Measurements from ENCODE around the gene SMPD2.

- TF ChIP-seq GABPA (tag; conservative IDR thresholded peaks at IDR 0.05; ENCODE audit: low read depth) (no peak), TSC22D4 (tag; IDR thresholded peaks at IDR 0.05) (no peak), JUNB (CRISPR knock-in tag; conservative IDR thresholded peaks at IDR 0.05) (no peak), ZNF589 (CRISPR knock-in tag; IDR thresholded peaks at IDR 0.05; ENCODE audit: low read depth) (no peak), U2AF1 (optimal IDR thresholded peaks at IDR 0.05; ENCODE audit: low read depth, low read length) (no peak), ZNF184 (CRISPR knock-in tag; IDR thresholded peaks at IDR 0.05) (no peak), ZZZ3 (IDR thresholded peaks at IDR 0.05) (no peak), ZNF766 (CRISPR knock-in tag; conservative IDR thresholded peaks at IDR 0.05) (no peak), TCF7L2 (IDR thresholded peaks at IDR 0.05; ENCODE audit: low read depth, low read length) (no peak), NCOA2 (IDR thresholded peaks at IDR 0.05; ENCODE audit: partially characterized antibody in 2 of 2) (no peak)
- TF ChIP-seq, protein P1, sequence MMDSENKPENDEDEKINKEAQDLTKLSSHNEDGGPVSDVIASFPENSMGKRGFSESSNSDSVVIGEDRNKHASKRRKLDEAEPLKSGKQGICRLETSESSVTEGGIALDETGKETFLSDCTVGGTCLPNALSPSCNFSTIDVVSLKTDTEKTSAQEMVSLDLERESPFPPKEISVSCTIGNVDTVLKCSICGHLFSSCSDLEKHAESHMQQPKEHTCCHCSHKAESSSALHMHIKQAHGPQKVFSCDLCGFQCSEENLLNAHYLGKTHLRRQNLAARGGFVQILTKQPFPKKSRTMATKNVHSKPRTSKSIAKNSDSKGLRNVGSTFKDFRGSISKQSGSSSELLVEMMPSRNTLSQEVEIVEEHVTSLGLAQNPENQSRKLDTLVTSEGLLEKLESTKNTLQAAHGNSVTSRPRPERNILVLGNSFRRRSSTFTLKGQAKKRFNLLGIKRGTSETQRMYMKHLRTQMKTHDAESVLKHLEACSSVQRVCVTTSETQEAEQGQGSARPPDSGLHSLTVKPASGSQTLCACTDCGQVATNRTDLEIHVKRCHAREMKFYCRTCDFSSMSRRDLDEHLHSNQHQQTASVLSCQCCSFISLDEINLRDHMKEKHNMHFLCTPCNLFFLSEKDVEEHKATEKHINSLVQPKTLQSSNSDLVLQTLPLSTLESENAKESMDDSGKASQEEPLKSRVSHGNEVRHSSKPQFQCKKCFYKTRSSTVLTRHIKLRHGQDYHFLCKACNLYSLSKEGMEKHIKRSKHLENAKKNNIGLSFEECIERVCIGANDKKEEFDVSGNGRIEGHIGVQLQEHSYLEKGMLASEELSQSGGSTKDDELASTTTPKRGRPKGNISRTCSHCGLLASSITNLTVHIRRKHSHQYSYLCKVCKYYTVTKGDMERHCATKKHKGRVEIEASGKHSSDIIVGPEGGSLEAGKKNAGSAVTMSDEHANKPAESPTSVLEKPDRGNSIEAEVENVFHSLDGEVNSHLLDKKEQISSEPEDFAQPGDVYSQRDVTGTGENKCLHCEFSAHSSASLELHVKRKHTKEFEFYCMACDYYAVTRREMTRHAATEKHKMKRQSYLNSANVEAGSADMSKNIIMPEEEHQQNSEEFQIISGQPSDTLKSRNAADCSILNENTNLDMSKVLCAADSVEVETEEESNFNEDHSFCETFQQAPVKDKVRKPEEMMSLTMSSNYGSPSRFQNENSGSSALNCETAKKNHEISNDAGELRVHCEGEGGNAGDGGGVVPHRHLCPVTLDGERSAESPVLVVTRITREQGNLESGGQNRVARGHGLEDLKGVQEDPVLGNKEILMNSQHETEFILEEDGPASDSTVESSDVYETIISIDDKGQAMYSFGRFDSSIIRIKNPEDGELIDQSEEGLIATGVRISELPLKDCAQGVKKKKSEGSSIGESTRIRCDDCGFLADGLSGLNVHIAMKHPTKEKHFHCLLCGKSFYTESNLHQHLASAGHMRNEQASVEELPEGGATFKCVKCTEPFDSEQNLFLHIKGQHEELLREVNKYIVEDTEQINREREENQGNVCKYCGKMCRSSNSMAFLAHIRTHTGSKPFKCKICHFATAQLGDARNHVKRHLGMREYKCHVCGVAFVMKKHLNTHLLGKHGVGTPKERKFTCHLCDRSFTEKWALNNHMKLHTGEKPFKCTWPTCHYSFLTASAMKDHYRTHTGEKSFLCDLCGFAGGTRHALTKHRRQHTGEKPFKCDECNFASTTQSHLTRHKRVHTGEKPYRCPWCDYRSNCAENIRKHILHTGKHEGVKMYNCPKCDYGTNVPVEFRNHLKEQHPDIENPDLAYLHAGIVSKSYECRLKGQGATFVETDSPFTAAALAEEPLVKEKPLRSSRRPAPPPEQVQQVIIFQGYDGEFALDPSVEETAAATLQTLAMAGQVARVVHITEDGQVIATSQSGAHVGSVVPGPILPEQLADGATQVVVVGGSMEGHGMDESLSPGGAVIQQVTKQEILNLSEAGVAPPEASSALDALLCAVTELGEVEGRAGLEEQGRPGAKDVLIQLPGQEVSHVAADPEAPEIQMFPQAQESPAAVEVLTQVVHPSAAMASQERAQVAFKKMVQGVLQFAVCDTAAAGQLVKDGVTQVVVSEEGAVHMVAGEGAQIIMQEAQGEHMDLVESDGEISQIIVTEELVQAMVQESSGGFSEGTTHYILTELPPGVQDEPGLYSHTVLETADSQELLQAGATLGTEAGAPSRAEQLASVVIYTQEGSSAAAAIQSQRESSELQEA (IDR thresholded peaks at IDR 0.05; ENCODE audit: low read depth), result no peak
- TF ChIP-seq, protein P2, sequence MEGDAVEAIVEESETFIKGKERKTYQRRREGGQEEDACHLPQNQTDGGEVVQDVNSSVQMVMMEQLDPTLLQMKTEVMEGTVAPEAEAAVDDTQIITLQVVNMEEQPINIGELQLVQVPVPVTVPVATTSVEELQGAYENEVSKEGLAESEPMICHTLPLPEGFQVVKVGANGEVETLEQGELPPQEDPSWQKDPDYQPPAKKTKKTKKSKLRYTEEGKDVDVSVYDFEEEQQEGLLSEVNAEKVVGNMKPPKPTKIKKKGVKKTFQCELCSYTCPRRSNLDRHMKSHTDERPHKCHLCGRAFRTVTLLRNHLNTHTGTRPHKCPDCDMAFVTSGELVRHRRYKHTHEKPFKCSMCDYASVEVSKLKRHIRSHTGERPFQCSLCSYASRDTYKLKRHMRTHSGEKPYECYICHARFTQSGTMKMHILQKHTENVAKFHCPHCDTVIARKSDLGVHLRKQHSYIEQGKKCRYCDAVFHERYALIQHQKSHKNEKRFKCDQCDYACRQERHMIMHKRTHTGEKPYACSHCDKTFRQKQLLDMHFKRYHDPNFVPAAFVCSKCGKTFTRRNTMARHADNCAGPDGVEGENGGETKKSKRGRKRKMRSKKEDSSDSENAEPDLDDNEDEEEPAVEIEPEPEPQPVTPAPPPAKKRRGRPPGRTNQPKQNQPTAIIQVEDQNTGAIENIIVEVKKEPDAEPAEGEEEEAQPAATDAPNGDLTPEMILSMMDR (IDR thresholded peaks at IDR 0.05 in 2 of 3, conservative IDR thresholded peaks at IDR 0.05 in 1 of 3; ENCODE audit: insufficient read depth in 2 of 3, low read depth in 1 of 3, low read length in 3 of 3), result no peak
Observed at GRCh38 chr6:109477725-109478124, 37.2 kb downstream of the SMPD2 start.
